T1000 (cell line): Measurements from ENCODE around the gene SLC43A2.
"Not testable (repeated sequence)": the region's sequence is repeated elsewhere in the genome, so short reads cannot be mapped to it uniquely, and the experiment has no call there.

Experiments used
- DNase-seq: peaks from one replicate; lab custom pipeline; 2025; ENCODE audit warnings: mixed read lengths; lab: John Stamatoyannopoulos, UW

Gene SLC43A2

DNA sequence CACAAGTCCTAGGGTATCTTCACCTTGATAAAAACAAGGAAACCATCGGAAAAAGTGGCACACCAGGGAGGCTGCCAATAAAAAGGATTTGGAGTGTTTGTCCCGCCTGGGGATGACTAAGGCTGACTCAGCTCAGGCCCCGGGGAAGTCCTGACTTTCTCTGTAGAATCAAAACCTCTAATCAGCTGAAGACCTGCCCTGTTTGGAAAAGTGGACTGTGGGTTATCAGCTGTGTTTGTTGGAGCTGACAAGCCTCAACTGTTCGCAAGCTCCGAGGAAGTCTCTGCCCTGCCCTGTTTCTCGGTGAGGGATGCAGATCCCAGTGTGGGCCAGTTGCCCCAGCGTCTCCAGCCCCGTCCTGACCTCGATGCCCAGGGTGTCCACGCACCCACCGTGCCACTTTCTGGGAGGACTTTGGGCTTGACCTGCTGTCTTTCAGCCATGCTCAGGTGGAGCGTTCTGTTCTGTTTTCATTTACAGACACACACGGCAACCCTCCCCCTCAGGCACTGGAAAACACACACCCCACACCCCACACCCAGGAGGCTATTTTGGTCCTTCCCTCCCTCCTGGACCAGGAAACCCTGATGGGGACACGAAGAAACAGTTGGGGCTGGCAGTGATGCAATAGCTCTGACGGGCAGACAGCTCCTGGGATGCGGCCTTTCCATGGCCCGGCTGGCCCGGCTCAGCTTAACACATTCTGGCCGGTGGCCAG is 38.4 kb downstream of the SLC43A2 start:
- DNase-seq: peak; percentile 77

- DNase-seq: no peak
Measured at GRCh38 chr17:1588821-1589585, 39.6 kb downstream of the SLC43A2 start.

GRCh38 chr17:1584167-1584566 is 44.5 kb downstream of the SLC43A2 start:
- no peak for DNase-seq

DNA sequence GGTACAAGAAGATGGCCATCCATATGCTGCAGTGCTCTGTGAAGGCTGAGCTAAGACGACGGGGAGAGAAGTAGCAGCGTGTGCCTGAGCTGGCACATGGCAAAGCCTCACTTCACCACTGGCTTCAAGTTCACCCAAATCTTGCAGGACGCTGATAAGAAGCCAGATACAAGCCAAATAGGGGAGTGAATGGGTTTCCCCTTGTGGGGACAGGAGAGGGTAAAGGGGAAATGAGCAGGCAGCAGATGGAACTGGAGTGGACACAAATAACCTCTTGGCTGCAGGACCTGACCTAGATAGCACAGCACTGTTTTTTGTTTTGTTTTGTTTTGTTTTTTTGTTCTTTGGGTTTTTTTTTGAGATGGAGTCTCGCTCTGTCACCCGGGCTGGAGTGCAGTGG is 45.1 kb downstream of the SLC43A2 start:
- no peak for DNase-seq

GRCh38 chr17:1582374-1582773 is 46.3 kb downstream of the SLC43A2 start:
- DNase-seq: no peak

DNA sequence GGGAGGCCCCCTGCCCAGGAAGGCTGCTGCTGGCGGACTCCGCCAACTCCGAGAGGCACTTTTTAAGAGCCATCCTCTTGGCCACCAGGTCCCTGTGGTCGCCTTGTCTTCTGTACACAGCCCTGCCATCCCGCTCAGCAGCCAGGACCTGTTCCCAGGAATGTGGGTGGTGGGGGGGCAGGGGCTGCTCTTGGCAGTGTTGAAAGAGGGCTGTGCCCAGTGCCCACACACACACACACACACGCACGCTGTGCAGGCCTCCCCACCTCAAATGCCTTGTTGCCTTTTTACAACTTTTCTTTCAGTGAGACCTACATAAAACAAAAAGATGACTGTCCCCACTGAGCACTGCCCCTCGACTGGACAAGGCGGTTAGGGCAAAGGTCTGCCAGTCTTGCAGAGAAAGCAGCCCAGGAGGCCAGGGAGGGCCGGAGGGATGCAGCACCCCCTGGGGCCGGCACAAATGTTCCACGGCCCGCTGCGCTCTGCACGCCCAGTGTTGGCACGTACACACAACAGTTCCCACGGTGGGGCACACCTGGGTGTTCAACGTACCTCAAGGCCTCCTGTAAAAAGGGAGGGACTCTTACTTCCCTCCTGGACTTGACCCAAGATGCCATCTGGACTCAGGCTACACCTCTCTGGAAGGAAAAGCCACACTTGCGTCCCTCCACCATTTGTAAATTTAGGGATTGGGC is 47.5 kb downstream of the SLC43A2 start:
- no peak for DNase-seq

GRCh38 chr17:1578029-1578428 is 50.6 kb downstream of the SLC43A2 start:
- DNase-seq: no peak

GRCh38 chr17:1577583-1578013 is 51.0 kb downstream of the SLC43A2 start:
- no peak for DNase-seq

DNA sequence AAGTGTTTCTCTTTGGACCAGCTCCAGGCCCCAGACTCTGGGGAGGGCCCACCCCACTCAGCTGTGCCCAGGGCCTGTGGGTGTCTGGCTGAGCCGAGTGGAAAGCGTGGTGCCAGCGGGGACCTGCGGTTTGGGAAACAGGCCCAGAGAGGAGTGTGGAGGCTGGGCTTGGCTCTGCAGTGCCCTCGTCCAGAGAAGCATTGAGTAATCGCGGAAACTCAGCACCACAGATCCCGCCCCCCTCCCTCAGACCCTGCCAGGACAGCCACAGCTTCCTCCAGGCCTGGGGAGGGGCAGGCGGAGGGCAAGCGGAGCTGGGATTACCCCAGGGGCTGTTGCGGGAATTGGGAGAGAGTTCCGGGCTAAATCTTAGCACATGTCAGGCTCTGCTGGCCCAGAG is 51.5 kb downstream of the SLC43A2 start:
- peak; percentile 83 for DNase-seq

GRCh38 chr17:1576500-1576899 is 52.1 kb downstream of the SLC43A2 start:
- DNase-seq: no peak

DNA sequence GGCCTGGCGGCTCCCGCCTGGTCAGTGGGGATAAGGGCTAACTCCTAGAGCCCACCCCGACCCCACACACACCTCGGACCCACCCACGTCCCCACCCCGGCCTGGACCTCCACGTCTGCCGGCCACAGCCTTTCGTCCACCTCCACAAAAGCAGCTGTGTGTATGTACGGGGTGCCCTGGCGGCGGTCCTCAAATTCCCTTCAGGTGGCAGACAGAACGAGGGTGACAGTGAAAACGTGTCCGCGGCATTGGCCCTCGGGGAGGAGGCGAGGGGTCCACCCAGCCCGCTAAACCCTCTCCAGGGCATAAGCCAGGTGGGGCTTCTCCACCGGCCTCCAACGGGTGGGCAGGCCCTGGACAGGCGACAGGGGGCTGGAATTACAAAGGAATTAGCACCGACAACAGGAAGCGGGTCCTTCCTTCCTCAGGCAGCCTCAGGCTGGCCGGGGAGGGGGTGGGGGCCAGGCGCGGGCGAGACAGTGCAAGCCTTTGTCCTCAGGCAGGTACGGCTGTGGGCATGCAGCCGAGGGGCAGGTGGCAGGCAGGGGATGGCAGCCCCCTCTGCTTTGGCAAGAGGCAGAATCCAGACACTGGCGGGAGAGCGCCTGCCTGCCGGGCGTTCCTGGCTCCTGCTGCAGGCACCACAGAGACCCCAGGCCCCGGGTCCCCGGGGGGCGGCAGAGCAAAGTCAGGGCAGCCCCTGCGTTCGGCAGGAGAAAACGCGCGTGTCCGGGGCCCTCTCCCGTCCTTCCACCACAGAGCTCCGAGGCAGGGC is 53.8 kb downstream of the SLC43A2 start:
- DNase-seq: no peak

- DNase-seq: peak; percentile 80
Measured at GRCh38 chr17:1573932-1574696, 54.5 kb downstream of the SLC43A2 start.

DNA sequence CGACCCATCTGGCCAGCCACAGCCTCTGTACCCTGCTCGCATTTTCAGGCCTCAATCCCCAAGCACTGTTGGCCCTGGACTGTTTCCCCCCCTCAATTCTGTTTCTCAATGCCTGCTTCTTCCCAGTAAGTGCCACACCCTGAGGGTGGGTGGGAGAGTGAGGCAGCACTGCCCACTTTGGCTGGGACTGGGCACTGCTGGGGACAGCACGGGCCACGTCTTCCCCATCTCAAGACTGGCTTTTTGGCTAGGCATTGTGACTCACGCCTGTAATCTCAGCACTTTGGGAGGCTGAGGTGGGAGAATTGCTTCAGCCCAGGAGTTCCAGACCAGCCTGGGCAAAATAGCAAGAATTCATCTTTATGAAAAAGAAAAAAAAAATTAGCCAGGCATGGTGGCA is 56.0 kb downstream of the SLC43A2 start:
- DNase-seq: not testable (repeated sequence)

GRCh38 chr17:1571341-1571704 is 57.3 kb downstream of the SLC43A2 start:
- no peak for DNase-seq

DNA sequence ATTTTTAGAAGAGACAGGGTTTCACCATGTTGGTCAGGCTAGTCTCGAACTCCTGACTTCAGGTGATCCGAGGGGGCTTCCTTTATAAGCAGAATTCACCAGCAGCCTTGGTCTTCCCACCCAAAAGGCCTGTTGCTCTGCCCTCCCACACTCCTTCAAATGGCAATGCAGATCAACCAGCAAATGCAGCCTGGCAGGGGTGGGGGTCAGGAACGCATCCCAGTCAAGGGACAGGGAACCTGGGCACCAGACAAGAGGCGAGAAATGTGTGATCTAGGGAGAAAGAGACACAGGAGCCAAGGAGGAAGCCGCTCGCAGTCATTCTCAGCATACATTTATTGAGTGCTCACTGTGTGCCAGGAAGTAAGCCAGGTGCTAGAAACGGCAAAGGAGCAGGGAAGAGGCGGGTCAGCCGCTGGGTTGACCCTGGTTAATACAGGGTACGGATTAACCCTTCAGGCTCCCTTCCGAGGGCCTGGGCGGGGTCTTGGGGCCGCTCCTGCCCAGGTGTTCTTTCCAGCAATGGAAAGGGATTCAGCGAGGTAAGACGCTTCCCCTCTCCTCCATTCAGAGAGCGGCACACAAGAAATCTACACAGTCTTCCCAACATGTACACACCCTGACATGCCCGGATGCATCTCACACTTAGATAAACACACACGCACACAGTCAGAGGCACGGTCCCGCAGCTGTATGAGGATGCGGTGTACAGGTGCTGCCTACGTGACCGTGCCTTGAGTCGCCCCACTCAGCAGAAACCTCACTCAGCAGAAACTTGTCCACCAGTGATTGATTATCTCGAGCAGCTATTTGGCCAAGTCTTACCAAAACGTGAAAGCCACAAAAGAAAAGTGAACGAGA is 59.5 kb downstream of the SLC43A2 start:
- DNase-seq: no peak

- no peak for DNase-seq
Measured at GRCh38 chr17:1566505-1567199, 62.0 kb downstream of the SLC43A2 start.

DNA sequence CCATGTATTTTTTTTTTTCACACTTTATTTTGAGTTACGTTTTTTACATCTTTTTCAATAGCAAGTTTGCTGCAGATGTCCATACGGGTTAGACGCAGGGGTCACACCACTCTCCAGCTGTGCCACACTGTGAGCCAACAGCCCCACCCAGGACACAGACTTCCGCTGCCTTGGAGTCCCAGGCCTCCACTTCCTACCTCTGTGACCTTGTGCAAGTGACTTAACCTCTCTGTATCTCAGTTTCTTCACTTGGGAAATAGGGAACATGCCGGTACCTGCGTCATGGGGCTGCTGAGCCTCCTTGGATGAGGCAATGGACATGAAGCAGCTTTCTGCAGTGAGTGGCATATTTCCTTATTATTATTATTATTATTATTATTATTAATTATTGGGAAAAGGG is 62.8 kb downstream of the SLC43A2 start:
- DNase-seq: no peak

DNA sequence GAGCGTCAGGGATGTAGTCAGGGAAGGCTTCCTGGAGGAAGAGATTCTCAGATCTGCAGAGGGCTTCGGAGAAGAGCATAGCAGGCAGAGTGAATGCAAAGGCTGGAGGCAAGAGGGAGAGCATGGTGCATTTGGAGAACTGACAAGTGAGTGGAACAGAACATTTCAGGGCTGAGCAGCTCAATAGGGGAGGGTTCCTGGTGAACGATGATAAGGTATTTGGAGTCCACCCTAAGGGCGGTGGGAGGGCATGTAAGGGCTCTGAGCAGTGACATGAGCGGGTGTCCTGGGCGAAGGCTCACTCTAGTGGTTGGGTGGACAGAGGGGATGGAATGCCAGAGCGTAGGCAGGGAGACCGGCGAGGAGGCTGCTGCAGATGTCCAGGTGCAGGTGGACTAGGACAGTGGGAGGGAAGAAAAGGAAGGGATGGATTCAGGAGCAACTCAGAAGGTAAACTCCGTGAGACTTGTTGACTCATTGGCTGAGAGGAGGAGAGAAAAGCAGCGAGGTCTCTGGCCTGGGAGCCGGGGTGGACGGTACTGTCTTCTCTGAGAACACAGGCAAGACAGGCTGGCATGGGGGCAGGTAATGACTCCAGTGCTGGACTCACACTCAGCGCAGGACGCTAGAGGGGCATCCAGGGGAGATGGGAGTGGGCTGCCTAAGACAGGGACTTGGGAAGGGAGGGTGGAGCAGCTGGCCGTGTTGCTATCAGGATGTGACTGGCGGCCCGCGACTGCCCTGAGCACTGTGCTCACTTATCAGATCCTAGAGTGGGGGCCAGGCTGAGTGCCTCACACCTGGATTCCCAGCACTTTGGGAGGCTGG is 64.6 kb downstream of the SLC43A2 start:
- DNase-seq: no peak

DNA sequence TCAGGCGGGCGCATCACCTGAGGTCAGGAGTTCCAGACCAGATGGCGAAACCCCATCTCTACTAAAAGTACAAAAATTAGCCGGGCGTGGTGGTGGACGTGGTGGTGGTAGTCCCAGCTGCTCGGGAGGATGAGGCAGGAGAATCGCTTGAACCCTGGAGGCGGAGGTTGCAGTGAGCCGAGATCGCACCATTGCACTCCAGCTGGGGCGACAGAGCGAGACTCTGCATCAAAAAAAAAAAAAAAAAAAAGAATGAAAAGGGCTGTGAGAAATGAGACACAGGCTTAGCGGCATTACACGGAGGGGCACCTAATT is 65.2 kb downstream of the SLC43A2 start:
- not testable (repeated sequence) for DNase-seq
